ENCODE results near the gene CAMKK1. TPM values are rescaled to one million over a fixed set of nuclear protein-coding genes. Genes with fewer than 3 reads are reported as not detected.

CAMKK1 gene
- total RNA-seq, 1 experiment from 2014 or later: 3.4 TPM

GRCh38 chr17:3895354-3895753, 2.5 kb upstream of the CAMKK1 start:
- Histone ChIP-seq H3K27ac (no peak overlapping the region), H3K4me3 (no peak overlapping the region), H3K27me3 (no peaks in the 10 kb centered on the region), H3K4me1 (peaks cover 17% of the 10 kb centered on the region), H3K36me3 (no peaks in the 10 kb centered on the region), H3K9me3 (replicated peaks) (no peaks in the 10 kb centered on the region)
- no peak for DNase-seq

DNA sequence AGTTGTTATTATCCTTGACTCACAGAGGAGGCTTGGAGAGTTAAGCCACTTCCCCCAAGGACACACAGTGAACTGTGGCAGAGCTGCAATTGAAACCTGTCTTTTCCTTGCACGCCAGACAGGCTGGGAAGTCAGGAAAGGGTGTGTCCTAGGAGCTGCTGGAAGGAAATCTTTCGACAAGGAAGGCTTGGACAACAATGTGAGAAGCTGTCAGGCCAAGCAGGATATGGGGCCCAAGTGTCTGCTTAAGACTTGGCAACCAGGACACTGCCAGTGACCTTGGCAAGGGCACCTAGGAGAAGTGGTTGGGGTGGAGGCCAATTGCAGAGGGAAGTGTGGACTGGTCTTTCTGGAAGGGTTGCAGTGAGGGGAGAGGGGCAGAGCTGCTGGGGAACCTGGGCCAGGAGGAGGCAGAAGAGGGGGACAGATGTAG, 2.1 kb upstream of the CAMKK1 start:
- Histone ChIP-seq H3K4me3 (no peak overlapping the region), H3K27me3 (no peaks in the 10 kb centered on the region), H3K36me3 (no peaks in the 10 kb centered on the region), H3K9me3 (replicated peaks) (no peaks in the 10 kb centered on the region), H3K4me1 (peaks cover 20% of the 10 kb centered on the region), H3K27ac (no peak overlapping the region)
- DNase-seq: no peak

DNA sequence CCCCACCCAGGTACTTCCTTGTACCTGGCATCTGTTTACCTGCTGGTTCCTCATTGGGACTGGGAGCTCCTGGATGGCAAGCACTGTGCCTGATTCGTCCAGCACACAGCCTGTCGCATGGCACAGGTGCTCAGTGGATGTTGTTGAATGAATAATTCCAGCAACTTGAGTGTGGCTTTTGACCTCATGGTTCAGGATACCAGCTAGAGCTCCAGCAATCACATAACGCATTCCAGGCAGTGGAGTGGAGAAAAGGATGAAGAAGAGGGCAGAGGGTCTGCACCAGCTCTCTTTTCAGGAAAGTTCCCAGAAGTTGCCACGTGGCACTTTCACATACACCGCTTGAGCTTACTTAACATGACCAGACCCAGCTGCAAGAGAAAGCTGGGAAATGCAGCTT, 1.3 kb upstream of the CAMKK1 start:
- Histone ChIP-seq H3K4me3 (no peak overlapping the region), H3K27ac (no peak overlapping the region), H3K36me3 (no peaks in the 10 kb centered on the region), H3K9me3 (replicated peaks) (no peaks in the 10 kb centered on the region), H3K27me3 (no peaks in the 10 kb centered on the region), H3K4me1 (peaks cover 24% of the 10 kb centered on the region)
- no peak for DNase-seq

GRCh38 chr17:3893720-3894116, 865 bp upstream of the CAMKK1 start:
- DNase-seq: no peak
- Histone ChIP-seq H3K27me3 (no peaks in the 10 kb centered on the region), H3K4me3 (peak overlapping the region; percentile 73), H3K36me3 (no peaks in the 10 kb centered on the region), H3K27ac (peak overlapping the region; percentile 50), H3K9me3 (replicated peaks) (no peaks in the 10 kb centered on the region), H3K4me1 (peaks cover 24% of the 10 kb centered on the region)

GRCh38 chr17:3892095-3892998, 506 bp downstream of the CAMKK1 start:
- Histone ChIP-seq H3K4me1 (peaks cover 24% of the 10 kb centered on the region), H3K9me3 (replicated peaks) (no peaks in the 10 kb centered on the region), H3K27me3 (no peaks in the 10 kb centered on the region), H3K4me3 (peak overlapping the region; percentile 73), H3K27ac (no peak overlapping the region; the same call in 1 of the 2 replicates), H3K36me3 (no peaks in the 10 kb centered on the region)
- peak; percentile 33 to 34 for DNase-seq

DNA sequence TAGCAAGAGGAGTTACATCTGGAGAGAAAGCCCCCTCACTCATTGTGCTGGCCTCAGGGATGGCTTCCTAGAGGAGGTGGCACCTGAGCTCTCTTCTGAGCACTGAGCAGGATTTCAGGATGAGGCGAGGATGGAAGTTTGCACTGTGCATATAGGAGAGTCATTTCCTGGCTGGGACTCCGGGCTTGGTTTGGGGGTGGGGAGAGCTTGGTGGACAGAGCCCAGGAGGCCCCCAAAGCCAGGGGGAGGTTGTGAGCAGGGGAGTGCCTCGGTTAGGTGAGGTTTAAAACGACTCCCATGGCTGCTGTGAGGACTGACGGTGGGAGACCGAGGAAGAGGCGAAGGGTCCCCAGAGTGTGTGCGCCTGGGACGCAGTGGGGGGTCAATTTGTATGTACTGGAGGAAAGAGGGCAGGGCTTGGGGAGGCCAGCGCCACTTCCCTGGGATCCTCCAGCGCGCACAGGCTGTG, 1.2 kb downstream of the CAMKK1 start:
- DNase-seq: no peak
- no peaks in the 10 kb centered on the region for H3K9me3 ChIP-seq (replicated peaks)
- H3K27ac ChIP-seq: peak overlapping the region; percentile 49; the same call in 1 of the 2 replicates
- H3K4me3 ChIP-seq: peak overlapping the region; percentile 73
- H3K4me1 ChIP-seq: peaks cover 24% of the 10 kb centered on the region
- no peaks in the 10 kb centered on the region for H3K27me3 ChIP-seq
- no peaks in the 10 kb centered on the region for H3K36me3 ChIP-seq

GRCh38 chr17:3890878-3891219, 2.0 kb downstream of the CAMKK1 start:
- H3K9me3 ChIP-seq (replicated peaks): no peaks in the 10 kb centered on the region
- H3K4me1 ChIP-seq: peaks cover 24% of the 10 kb centered on the region
- peak overlapping the region; percentile 49 for H3K27ac ChIP-seq
- H3K4me3 ChIP-seq: peak overlapping the region; percentile 18
- H3K27me3 ChIP-seq: no peaks in the 10 kb centered on the region
- peak; percentile 38 to 44 for DNase-seq
- no peaks in the 10 kb centered on the region for H3K36me3 ChIP-seq

GRCh38 chr17:3890082-3890877, 2.6 kb downstream of the CAMKK1 start:
- peak; percentile 66 to 80 for DNase-seq
- H3K27ac ChIP-seq: peak overlapping the region; percentile 49

DNA sequence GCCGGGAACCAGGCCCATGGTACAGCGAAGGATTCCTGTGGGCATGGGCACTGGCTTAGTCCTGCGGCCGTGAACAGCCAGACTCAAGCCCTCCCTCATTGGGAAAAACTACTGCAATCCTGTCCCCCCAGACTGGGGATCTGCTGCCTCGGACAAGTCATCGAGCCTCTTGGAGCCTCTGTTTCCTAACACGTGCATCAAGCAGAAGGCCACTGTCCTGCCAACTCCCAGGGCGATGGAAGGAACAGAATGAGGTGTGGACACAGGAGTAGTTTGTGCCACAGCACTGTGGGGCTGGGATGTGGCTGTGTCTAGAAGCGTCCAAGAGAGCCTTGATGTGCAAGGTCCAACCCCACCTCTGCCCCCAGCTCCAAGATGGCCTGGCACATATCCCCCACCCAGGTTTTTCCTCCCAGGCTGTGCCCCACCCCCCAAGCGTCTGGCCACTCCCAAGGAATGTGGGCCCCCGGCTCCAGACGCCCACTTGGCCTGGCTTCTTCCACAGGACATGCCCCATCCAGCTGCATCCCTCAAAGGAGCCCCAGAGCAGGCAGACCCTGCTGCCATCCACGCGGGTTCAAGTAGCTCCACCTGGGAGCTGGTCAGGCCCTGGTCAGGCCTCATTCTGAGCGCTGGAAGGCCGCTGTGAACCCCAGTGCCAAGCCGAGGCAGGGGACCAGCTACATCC, 3.4 kb downstream of the CAMKK1 start:
- Histone ChIP-seq H3K27me3 (no peaks in the 10 kb centered on the region), H3K4me1 (peaks cover 24% of the 10 kb centered on the region), H3K4me3 (peak overlapping the region; percentile 18), H3K36me3 (no peaks in the 10 kb centered on the region), H3K9me3 (replicated peaks) (no peaks in the 10 kb centered on the region), H3K27ac (peak overlapping the region; percentile 49; the same call in 1 of the 2 replicates)
- no peak for DNase-seq

More at GRCh38 chr17:3890082-3890877, 2.6 kb downstream of the CAMKK1 start:
- no peaks in the 10 kb centered on the region for H3K36me3 ChIP-seq
- H3K4me1 ChIP-seq: peaks cover 24% of the 10 kb centered on the region
- no peaks in the 10 kb centered on the region for H3K9me3 ChIP-seq (replicated peaks)
- H3K4me3 ChIP-seq: peak overlapping the region; percentile 18
- H3K27me3 ChIP-seq: no peaks in the 10 kb centered on the region

- H3K27me3 ChIP-seq: no peaks in the 10 kb centered on the region
- H3K4me1 ChIP-seq: peaks cover 24% of the 10 kb centered on the region
- no peaks in the 10 kb centered on the region for H3K36me3 ChIP-seq
- no peak for DNase-seq
- no peak overlapping the region for H3K4me3 ChIP-seq
- no peaks in the 10 kb centered on the region for H3K9me3 ChIP-seq (replicated peaks)
- no peak overlapping the region for H3K27ac ChIP-seq
Observed at GRCh38 chr17:3888343-3889171, 4.3 kb downstream of the CAMKK1 start.

GRCh38 chr17:3887804-3888203, 5.0 kb downstream of the CAMKK1 start:
- Histone ChIP-seq H3K9me3 (replicated peaks) (no peaks in the 10 kb centered on the region), H3K27ac (no peak overlapping the region), H3K36me3 (no peaks in the 10 kb centered on the region), H3K27me3 (no peaks in the 10 kb centered on the region), H3K4me3 (no peak overlapping the region), H3K4me1 (peaks cover 24% of the 10 kb centered on the region)
- DNase-seq: no peak

GRCh38 chr17:3887394-3887793, 5.5 kb downstream of the CAMKK1 start:
- no peak for DNase-seq
- no peak overlapping the region for H3K27ac ChIP-seq
- H3K9me3 ChIP-seq (replicated peaks): no peaks in the 10 kb centered on the region
- peaks cover 24% of the 10 kb centered on the region for H3K4me1 ChIP-seq
- no peak overlapping the region for H3K4me3 ChIP-seq
- no peaks in the 10 kb centered on the region for H3K27me3 ChIP-seq
- no peaks in the 10 kb centered on the region for H3K36me3 ChIP-seq

- Histone ChIP-seq H3K27ac (no peak overlapping the region), H3K36me3 (no peaks in the 10 kb centered on the region), H3K4me3 (no peak overlapping the region), H3K27me3 (no peaks in the 10 kb centered on the region), H3K9me3 (replicated peaks) (no peaks in the 10 kb centered on the region), H3K4me1 (peaks cover 21% of the 10 kb centered on the region)
- DNase-seq: no peak
Observed at GRCh38 chr17:3886776-3887175, 6.1 kb downstream of the CAMKK1 start.

- H3K9me3 ChIP-seq (replicated peaks): no peaks in the 10 kb centered on the region
- H3K36me3 ChIP-seq: no peaks in the 10 kb centered on the region
- H3K4me3 ChIP-seq: no peak overlapping the region
- H3K27me3 ChIP-seq: no peaks in the 10 kb centered on the region
- peaks cover 13% of the 10 kb centered on the region for H3K4me1 ChIP-seq
- DNase-seq: no peak
- no peak overlapping the region for H3K27ac ChIP-seq
Observed at GRCh38 chr17:3885970-3886369, 6.9 kb downstream of the CAMKK1 start.

All from SJCRH30 (cell line).